ENCODE measurements around the gene MIDN.

- TF ChIP-seq ASH2L (IDR thresholded peaks at IDR 0.05; ENCODE audit: borderline replicate concordance, low read depth), result no peak
- no peak for TF ChIP-seq HDGF (IDR thresholded peaks at IDR 0.05)
Observed at GRCh38 chr19:1249298-1249989, 1.1 kb downstream of the MIDN start.

All from GM12878 (cell line).